ENCODE measurements around the gene C1orf50. TPM values are rescaled to one million over a fixed set of nuclear protein-coding genes. Genes with fewer than 3 reads are reported as not detected.

The C1orf50 gene
- total and polyA plus RNA-seq, 2 donors (not counting 3 experiments of a cell fraction or from before 2014, with no cell fraction given) = 4.8 to 7.4 TPM

DNA sequence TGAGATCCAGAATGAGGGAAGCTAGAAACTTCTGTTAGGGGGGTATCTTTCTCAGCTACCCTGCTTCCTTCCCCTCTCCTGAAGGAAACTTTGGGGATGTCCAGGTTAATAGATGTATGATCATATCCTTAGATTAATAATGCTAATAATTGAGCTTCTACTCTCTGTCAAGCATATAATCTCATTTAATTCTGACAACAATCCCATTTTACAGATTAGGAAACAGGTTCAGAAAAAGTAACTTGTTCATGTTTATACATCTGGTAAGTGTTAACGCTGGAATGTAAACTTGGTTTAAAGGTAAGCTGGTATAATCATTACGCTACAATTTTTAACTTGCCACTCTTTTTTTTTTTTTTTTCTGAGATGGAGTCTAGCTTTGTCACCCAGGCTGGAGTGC lies 16.0 kb downstream of the C1orf50 start:
- Histone ChIP-seq H3K79me2 (ENCODE audit: control insufficient read depth, insufficient read depth, low read length) (no peaks in the 10 kb centered on the region), H3K9me1 (replicated peaks; ENCODE audit: control insufficient read depth, extremely low read depth, insufficient read depth, low read length) (no peaks in the 10 kb centered on the region), H3K4me2 (ENCODE audit: insufficient read depth, low read length) (no peak overlapping the region), H3K9ac (replicated peaks; ENCODE audit: extremely low read depth, insufficient read depth, low read length) (no peak overlapping the region), H3K27me3 (ENCODE audit: control insufficient read depth in 2 of 2, insufficient read depth in 2 of 2, low read length in 2 of 2) (no peaks in the 10 kb centered on the region), H4K20me1 (replicated peaks; ENCODE audit: control insufficient read depth, extremely low read depth, insufficient read depth, low read length) (no peaks in the 10 kb centered on the region), H3K9me3 (replicated peaks; ENCODE audit: control insufficient read depth, insufficient read depth, low read length) (no peaks in the 10 kb centered on the region), H3K4me1 (ENCODE audit: control insufficient read depth, extremely low read depth, insufficient read depth, low read length) (peaks cover 8% of the 10 kb centered on the region), H3K27ac (ENCODE audit: insufficient read depth, low read depth, low read length) (no peak overlapping the region), H3K36me3 (ENCODE audit: control insufficient read depth in 2 of 2, extremely low read depth in 1 of 2, insufficient read depth in 2 of 2, low read length in 2 of 2) (peaks cover 0 to 2% of the 10 kb centered on the region in 2 experiments), H3K4me3 (replicated peaks in 1 of 3; ENCODE audit: insufficient read depth in 1 of 3, low read depth in 1 of 3, low read length in 3 of 3) (no peak overlapping the region), H2AFZ (ENCODE audit: low read depth, low read length) (no peak overlapping the region)
- no TSS peak for BruUV-seq (replicated peaks)
- ChIA-PET CTCF (interaction anchor here (1.0 to 5.0 kb wide), 5 partner anchors 16 to 290 kb away, joined by 3 to 28 read pairs (median 7); partner anchors contain the start of genes C1orf50 and P3H1), POLR2A (no interaction called here)
- TF ChIP-seq POLR2AphosphoS5 (IDR thresholded peaks at IDR 0.05; ENCODE audit: insufficient read depth, low read depth, low read length) (no peak), FOS (IDR thresholded peaks at IDR 0.05; ENCODE audit: borderline replicate concordance, insufficient read depth, low read length) (no peak), EZH2 (IDR thresholded peaks at IDR 0.05; ENCODE audit: borderline replicate concordance, low read depth, low read length, severe bottlenecking) (no peak), GATA2 (IDR thresholded peaks at IDR 0.05; ENCODE audit: insufficient read depth, insufficient read length, low read depth, low read length) (no peak), JUN (IDR thresholded peaks at IDR 0.05; ENCODE audit: borderline replicate concordance, insufficient read depth, insufficient read length, low read depth) (no peak), MYC (IDR thresholded peaks at IDR 0.05; ENCODE audit: low read depth, low read length) (no peak), POLR2A (IDR thresholded peaks at IDR 0.05; ENCODE audit: low read depth, low read length) (no peak)
- TF ChIP-seq, protein P1, sequence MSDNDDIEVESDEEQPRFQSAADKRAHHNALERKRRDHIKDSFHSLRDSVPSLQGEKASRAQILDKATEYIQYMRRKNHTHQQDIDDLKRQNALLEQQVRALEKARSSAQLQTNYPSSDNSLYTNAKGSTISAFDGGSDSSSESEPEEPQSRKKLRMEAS (IDR thresholded peaks at IDR 0.05; ENCODE audit: insufficient read depth, insufficient read length) = no peak
- TF ChIP-seq, protein P2, sequence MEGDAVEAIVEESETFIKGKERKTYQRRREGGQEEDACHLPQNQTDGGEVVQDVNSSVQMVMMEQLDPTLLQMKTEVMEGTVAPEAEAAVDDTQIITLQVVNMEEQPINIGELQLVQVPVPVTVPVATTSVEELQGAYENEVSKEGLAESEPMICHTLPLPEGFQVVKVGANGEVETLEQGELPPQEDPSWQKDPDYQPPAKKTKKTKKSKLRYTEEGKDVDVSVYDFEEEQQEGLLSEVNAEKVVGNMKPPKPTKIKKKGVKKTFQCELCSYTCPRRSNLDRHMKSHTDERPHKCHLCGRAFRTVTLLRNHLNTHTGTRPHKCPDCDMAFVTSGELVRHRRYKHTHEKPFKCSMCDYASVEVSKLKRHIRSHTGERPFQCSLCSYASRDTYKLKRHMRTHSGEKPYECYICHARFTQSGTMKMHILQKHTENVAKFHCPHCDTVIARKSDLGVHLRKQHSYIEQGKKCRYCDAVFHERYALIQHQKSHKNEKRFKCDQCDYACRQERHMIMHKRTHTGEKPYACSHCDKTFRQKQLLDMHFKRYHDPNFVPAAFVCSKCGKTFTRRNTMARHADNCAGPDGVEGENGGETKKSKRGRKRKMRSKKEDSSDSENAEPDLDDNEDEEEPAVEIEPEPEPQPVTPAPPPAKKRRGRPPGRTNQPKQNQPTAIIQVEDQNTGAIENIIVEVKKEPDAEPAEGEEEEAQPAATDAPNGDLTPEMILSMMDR (IDR thresholded peaks at IDR 0.05; ENCODE audit: extremely low read depth in 1 of 2, insufficient read depth in 1 of 2, low read depth in 1 of 2, low read length in 2 of 2) = no peak
- dilution Hi-C loops (cut with MboI; ENCODE audit: extremely low pct_ligation_motif_present, low sequenced_read_pairs) (no loop called here), intact Hi-C loops (cut with micrococcal nuclease) (no loop called here)
- DNase-seq (ENCODE audit: low read depth, low spot score) (no peak), FAIRE-seq (no peak)

Data from endothelial cell of umbilical vein (primary cell).